SK-N-MC (cell line): ENCODE data around the gene AMH.

Source experiments
- EZH2 ChIP-seq: fragments of 200-600 bp; sonication (generic); IDR thresholded peaks from one replicate; pipeline ENCODE4 v1.6.1; 2017; ENCODE audit warnings: antibody characterized with exemption
- FOXP2 ChIP-seq: optimal IDR thresholded peaks from 2 replicates; pipeline ENCODE3; 2011; ENCODE audit warnings: mild to moderate bottlenecking, moderate library complexity; ENCODE audit not compliant: insufficient read depth; ENCODE audit errors: extremely low read length, control extremely low read depth
- POLR2AphosphoS5 ChIP-seq: IDR thresholded peaks from 2 replicates; pipeline ENCODE4 v1.6.1; 2012; ENCODE audit warnings: mild to moderate bottlenecking, low read depth, low read length, borderline replicate concordance

- TF ChIP-seq EZH2 (no peak), POLR2AphosphoS5 (no peak), FOXP2 (no peak)
Measured at GRCh38 chr19:2255982-2256685, 7.0 kb downstream of the AMH start, which contains the start of gene JSRP1.
